Astrocyte (in vitro differentiated cells and primary cell): ENCODE data around the gene TEX14. TPM values are rescaled to one million over a fixed set of nuclear protein-coding genes. Genes with fewer than 3 reads are reported as not detected.

ENCODE experiments used
- DNase-seq: peaks from one replicate; pipeline ENCODE4 v3.0.0-alpha.2; 2010; ENCODE audit warnings: low read depth
- FAIRE-seq: peaks from 2 replicates; lab custom pipeline; 2011; peaks lifted over from hg19 to GRCh38; lab: Jason Lieb, UNC
- H2AFZ ChIP-seq: 2 replicates; pipeline ENCODE4 v1.6.0; 2012; ENCODE audit warnings: low read depth, low read length, inconsistent platforms
- H3K27ac ChIP-seq: 2 replicates; pipeline ENCODE4 v1.5.1; 2011; ENCODE audit warnings: low read depth, low read length, inconsistent platforms
- H3K27me3 ChIP-seq: 2 replicates; pipeline ENCODE4 v1.6.0; 2011; ENCODE audit warnings: low read length, inconsistent platforms; ENCODE audit not compliant: insufficient read depth
- H3K36me3 ChIP-seq: 2 replicates; pipeline ENCODE4 v1.5.1; 2011; ENCODE audit warnings: low read length, inconsistent platforms; ENCODE audit not compliant: insufficient read depth
- H3K4me1 ChIP-seq: 2 replicates; pipeline ENCODE4 v1.5.1; 2011; ENCODE audit warnings: low read length, inconsistent platforms; ENCODE audit not compliant: insufficient read depth
- H3K4me2 ChIP-seq: 2 replicates; pipeline ENCODE4 v1.6.0; 2012; ENCODE audit warnings: low read length, inconsistent platforms
- H3K4me3 ChIP-seq: 2 replicates; pipeline ENCODE4 v1.5.1; 2011; ENCODE audit warnings: low read depth, mild to moderate bottlenecking, low read length, inconsistent platforms; ENCODE audit not compliant: insufficient read depth
- H3K79me2 ChIP-seq: 2 replicates; pipeline ENCODE4 v1.6.0; 2012; ENCODE audit warnings: mild to moderate bottlenecking, low read length, inconsistent platforms; ENCODE audit not compliant: insufficient read depth
- H3K9ac ChIP-seq: 2 replicates; pipeline ENCODE4 v1.6.0; 2012; ENCODE audit warnings: mild to moderate bottlenecking, low read length, inconsistent platforms
- H3K9me3 ChIP-seq: 2 replicates; pipeline ENCODE4 v1.5.1; 2012; ENCODE audit warnings: low read depth, mild to moderate bottlenecking, low read length, inconsistent platforms; ENCODE audit not compliant: insufficient read depth
- H4K20me1 ChIP-seq: 2 replicates; pipeline ENCODE4 v1.6.0; 2012; ENCODE audit warnings: low read length, inconsistent platforms; ENCODE audit not compliant: insufficient read depth
- H3K27ac Mint-ChIP-seq: one replicate; pipeline ENCODE4 v1.8.0; 2021; ENCODE audit warnings: mild to moderate bottlenecking, mixed read lengths; ENCODE audit not compliant: unreplicated experiment
- H3K27me3 Mint-ChIP-seq: one replicate; pipeline ENCODE4 v1.8.0; 2021; ENCODE audit warnings: low read depth, mixed read lengths; ENCODE audit not compliant: unreplicated experiment
- H3K36me3 Mint-ChIP-seq: one replicate; pipeline ENCODE4 v1.8.0; 2021; ENCODE audit warnings: low read depth, mixed read lengths; ENCODE audit not compliant: unreplicated experiment
- H3K4me1 Mint-ChIP-seq: one replicate; pipeline ENCODE4 v1.8.0; 2021; ENCODE audit warnings: low read depth, mixed read lengths; ENCODE audit not compliant: unreplicated experiment
- H3K4me3 Mint-ChIP-seq: one replicate; pipeline ENCODE4 v1.8.0; 2021; ENCODE audit warnings: mild to moderate bottlenecking, moderate library complexity, mixed read lengths; ENCODE audit not compliant: unreplicated experiment
- H3K9me3 Mint-ChIP-seq: one replicate; pipeline ENCODE4 v1.8.0; 2021; ENCODE audit warnings: mild to moderate bottlenecking, mixed read lengths; ENCODE audit not compliant: unreplicated experiment
- EZH2 ChIP-seq: IDR thresholded peaks from 2 replicates; pipeline ENCODE4 v1.6.1; 2012; ENCODE audit warnings: mild to moderate bottlenecking, low read length, inconsistent platforms; ENCODE audit not compliant: insufficient read depth
- total RNA-seq: library from RNA; stranded (reverse); gene quantifications from 2 replicates; pipeline ENCODE4 v1.2.1, GENCODE V29; 2021
- TF ChIP-seq, protein P1 (sequence below): IDR thresholded peaks from 2 replicates; pipeline ENCODE4 v1.5.1; 2011; ENCODE audit warnings: low read depth, mild to moderate bottlenecking, inconsistent platforms, low read length, moderate library complexity; ENCODE audit not compliant: insufficient read depth

Gene TEX14
- total RNA-seq, 1 donor from 2014 or later = 0.09 TPM

DNA sequence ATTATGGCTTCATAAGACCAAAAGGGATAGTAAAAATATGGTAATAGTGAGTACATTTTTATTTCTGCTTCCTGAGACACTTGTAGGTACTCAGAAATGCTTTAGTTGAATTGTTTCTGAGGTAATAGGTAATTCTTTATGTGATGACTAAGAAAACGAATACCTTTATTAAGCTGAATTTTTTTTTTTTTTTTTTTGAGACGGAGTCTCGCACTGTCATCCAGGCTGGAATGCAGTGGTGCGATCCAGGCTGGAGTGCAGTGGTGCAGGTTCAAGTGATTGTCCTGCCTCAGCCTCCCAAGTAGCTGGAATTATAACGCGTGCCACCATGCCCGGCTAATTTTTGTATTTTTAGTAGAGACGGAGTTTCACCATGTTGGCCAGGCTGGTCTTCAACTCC, 2.5 kb upstream of the TEX14 start:
- Mint-ChIP-seq H3K27me3 (no peaks in the 10 kb centered on the region), H3K4me1 (peaks cover 1% of the 10 kb centered on the region)
- FAIRE-seq = no peak

DNA sequence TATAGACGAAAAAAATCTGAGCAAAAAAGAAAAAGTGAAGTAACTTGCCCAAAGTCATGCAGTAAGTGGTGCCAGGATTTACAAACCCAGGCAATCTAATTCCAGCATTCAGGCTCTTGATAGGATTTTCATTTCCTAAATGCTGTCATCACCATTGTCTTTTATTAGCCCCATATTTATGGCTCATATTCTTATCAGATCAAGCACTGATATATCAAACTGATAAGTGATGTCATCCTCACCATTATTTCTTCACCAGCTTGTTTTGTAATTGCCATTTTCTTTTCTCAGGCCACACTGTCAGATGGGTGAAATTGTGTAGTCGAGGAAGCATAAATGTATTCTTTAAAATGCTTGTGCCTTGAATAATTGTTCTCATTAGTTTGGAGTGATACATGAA, 1.9 kb upstream of the TEX14 start:
- Mint-ChIP-seq H3K27me3 (no peaks in the 10 kb centered on the region), H3K36me3 (no peaks in the 10 kb centered on the region), H3K9me3 (no peaks in the 10 kb centered on the region), H3K27ac (no peak overlapping the region), H3K4me1 (peaks cover 1% of the 10 kb centered on the region), H3K4me3 (no peak overlapping the region)
- no peak for TF ChIP-seq EZH2
- TF ChIP-seq, protein P1, sequence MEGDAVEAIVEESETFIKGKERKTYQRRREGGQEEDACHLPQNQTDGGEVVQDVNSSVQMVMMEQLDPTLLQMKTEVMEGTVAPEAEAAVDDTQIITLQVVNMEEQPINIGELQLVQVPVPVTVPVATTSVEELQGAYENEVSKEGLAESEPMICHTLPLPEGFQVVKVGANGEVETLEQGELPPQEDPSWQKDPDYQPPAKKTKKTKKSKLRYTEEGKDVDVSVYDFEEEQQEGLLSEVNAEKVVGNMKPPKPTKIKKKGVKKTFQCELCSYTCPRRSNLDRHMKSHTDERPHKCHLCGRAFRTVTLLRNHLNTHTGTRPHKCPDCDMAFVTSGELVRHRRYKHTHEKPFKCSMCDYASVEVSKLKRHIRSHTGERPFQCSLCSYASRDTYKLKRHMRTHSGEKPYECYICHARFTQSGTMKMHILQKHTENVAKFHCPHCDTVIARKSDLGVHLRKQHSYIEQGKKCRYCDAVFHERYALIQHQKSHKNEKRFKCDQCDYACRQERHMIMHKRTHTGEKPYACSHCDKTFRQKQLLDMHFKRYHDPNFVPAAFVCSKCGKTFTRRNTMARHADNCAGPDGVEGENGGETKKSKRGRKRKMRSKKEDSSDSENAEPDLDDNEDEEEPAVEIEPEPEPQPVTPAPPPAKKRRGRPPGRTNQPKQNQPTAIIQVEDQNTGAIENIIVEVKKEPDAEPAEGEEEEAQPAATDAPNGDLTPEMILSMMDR = no peak
- H3K36me3 ChIP-seq = no peaks in the 10 kb centered on the region
- H3K4me2 ChIP-seq = peak overlapping the region; percentile 96
- no peaks in the 10 kb centered on the region for H4K20me1 ChIP-seq
- no peaks in the 10 kb centered on the region for H3K27me3 ChIP-seq
- no peak overlapping the region for H3K27ac ChIP-seq
- FAIRE-seq (no peak), DNase-seq (no peak)
- peak overlapping the region; percentile 87 for H3K4me3 ChIP-seq
- H2AFZ ChIP-seq = no peak overlapping the region
- H3K79me2 ChIP-seq = peaks cover 16% of the 10 kb centered on the region
- peaks cover 15% of the 10 kb centered on the region for H3K4me1 ChIP-seq
- peak overlapping the region; percentile 89 for H3K9ac ChIP-seq
- H3K9me3 ChIP-seq = peaks cover 3% of the 10 kb centered on the region

More for the DNA sequence above, 2.5 kb upstream of the TEX14 start:
- Histone ChIP-seq H3K9me3 (peaks cover 3% of the 10 kb centered on the region), H3K36me3 (no peaks in the 10 kb centered on the region), H3K27me3 (no peaks in the 10 kb centered on the region), H3K4me3 (no peak overlapping the region), H3K79me2 (peaks cover 16% of the 10 kb centered on the region), H3K9ac (no peak overlapping the region), H3K4me1 (peaks cover 15% of the 10 kb centered on the region), H3K27ac (no peak overlapping the region), H3K4me2 (peak overlapping the region; percentile 96), H4K20me1 (no peaks in the 10 kb centered on the region), H2AFZ (no peak overlapping the region)
- Mint-ChIP-seq H3K4me3 (no peak overlapping the region), H3K36me3 (no peaks in the 10 kb centered on the region), H3K9me3 (no peaks in the 10 kb centered on the region), H3K27ac (no peak overlapping the region)
- no peak for DNase-seq
- TF ChIP-seq EZH2 = no peak
- TF ChIP-seq, protein P1 = no peak

GRCh38 chr17:58693208-58693607, 1.4 kb upstream of the TEX14 start:
- peak overlapping the region; percentile 83 for H3K27ac ChIP-seq
- peaks cover 1% of the 10 kb centered on the region for H3K4me1 Mint-ChIP-seq
- H3K9ac ChIP-seq = peak overlapping the region; percentile 89
- DNase-seq (peak; percentile 7), FAIRE-seq (no peak)
- TF ChIP-seq, protein P1 = no peak
- TF ChIP-seq EZH2 = no peak
- peak overlapping the region; percentile 96 for H3K4me2 ChIP-seq
- H3K79me2 ChIP-seq = peaks cover 16% of the 10 kb centered on the region
- H2AFZ ChIP-seq = peak overlapping the region; percentile 100
- H4K20me1 ChIP-seq = no peaks in the 10 kb centered on the region
- no peaks in the 10 kb centered on the region for H3K36me3 Mint-ChIP-seq
- no peaks in the 10 kb centered on the region for H3K9me3 Mint-ChIP-seq
- no peaks in the 10 kb centered on the region for H3K36me3 ChIP-seq
- peak overlapping the region; percentile 80 for H3K4me3 Mint-ChIP-seq
- peak overlapping the region; percentile 87 for H3K4me3 ChIP-seq
- H3K4me1 ChIP-seq = peaks cover 15% of the 10 kb centered on the region
- H3K27me3 Mint-ChIP-seq = no peaks in the 10 kb centered on the region
- no peaks in the 10 kb centered on the region for H3K27me3 ChIP-seq
- H3K27ac Mint-ChIP-seq = no peak overlapping the region
- peaks cover 3% of the 10 kb centered on the region for H3K9me3 ChIP-seq
